ENCODE data around the gene ARID1A. TPM values are rescaled to one million over a fixed set of nuclear protein-coding genes. Genes with fewer than 3 reads are reported as not detected.
"Not testable (repeated sequence)": the region's sequence is repeated elsewhere in the genome, so short reads cannot be mapped to it uniquely, and the experiment has no call there.

Gene ARID1A
- total and polyA plus RNA-seq, 9 of the 15 experiments (the other 6 are each of a cell fraction or from before 2014, with no cell fraction given), result 8.3 to 88.3 (median 22.5) TPM

GRCh38 chr1:26668106-26668786 lies 27.6 kb upstream of the ARID1A start:
- 61% methylated on average over 4 of the region's 4 CpGs for WGBS (ENCODE audit: insufficient coverage, low coverage, missing lambda C conversion rate)
- BruUV-seq (replicated peaks); H3K4me1 ChIP-seq (replicated peaks in 1 of 2; ENCODE audit: control insufficient read depth in 2 of 2, insufficient read depth in 2 of 2, low read length in 2 of 2); H3K27me3 ChIP-seq (ENCODE audit: control insufficient read depth in 2 of 2, insufficient read depth in 2 of 2, low read length in 2 of 2); H3K4me2 ChIP-seq (ENCODE audit: insufficient read depth, low read length); H3K9ac ChIP-seq (ENCODE audit: insufficient read depth in 1 of 2, low read depth in 2 of 2, low read length in 2 of 2); CTCF ChIA-PET (ENCODE audit: low intra/inter-chr PET ratio); H4K20me1 ChIP-seq (replicated peaks; ENCODE audit: control insufficient read depth, insufficient read depth, low read length); FAIRE-seq; H3K4me3 ChIP-seq; H2AFZ ChIP-seq (ENCODE audit: low read depth, low read length); H3K9me1 ChIP-seq (ENCODE audit: control insufficient read depth, insufficient read depth, low read length); H3K9me3 ChIP-seq (replicated peaks; ENCODE audit: control insufficient read depth, insufficient read depth, low read depth, low read length); H3K27ac ChIP-seq (ENCODE audit: extremely low read depth, low read depth, low read length); DNase-seq (ENCODE audit: extremely low read depth in 1 of 4, low spot score in 3 of 4); intact Hi-C loops (cut with micrococcal nuclease); H3K79me2 ChIP-seq (ENCODE audit: control insufficient read depth, insufficient read depth, low read length); H3K36me3 ChIP-seq (ENCODE audit: control insufficient read depth, insufficient read depth, low read length); in situ Hi-C loops (cut with MboI); ATAC-seq: not testable (repeated sequence)
- POLR2A ChIA-PET, result interaction anchor here (0.6 to 3.1 kb wide), 3 partner anchors 9 to 139 kb away, joined by 3 to 21 read pairs (median 4); no protein-coding TSS in a partner anchor
- TF ChIP-seq MAFG (tag; conservative IDR thresholded peaks at IDR 0.05) (peak; percentile 43; the same call in 1 of the 2 replicates), C11orf30 (IDR thresholded peaks at IDR 0.05; ENCODE audit: low read depth) (peak; percentile 67), ZNF316 (IDR thresholded peaks at IDR 0.05) (peak; percentile 89)

Data from K562 (cell line).